H7 (cell line): ENCODE data around the gene ADAM30. TPM values are rescaled to one million over a fixed set of nuclear protein-coding genes. Genes with fewer than 3 reads are reported as not detected.

Experiments used
- DNase-seq: peaks from one replicate; pipeline ENCODE4 v3.0.0; 2012
- H3K27me3 ChIP-seq: 2 replicates; pipeline ENCODE4 v1.6.0; 2011; ENCODE audit warnings: mild to moderate bottlenecking, low read length; ENCODE audit not compliant: control insufficient read depth, insufficient read depth
- H3K36me3 ChIP-seq: replicated peaks from 2 replicates; pipeline ENCODE4 v1.5.1; 2011; ENCODE audit warnings: low read length; ENCODE audit not compliant: control insufficient read depth, insufficient read depth
- H3K4me3 ChIP-seq: 2 replicates; pipeline ENCODE4 v1.5.1; 2011; ENCODE audit warnings: low read depth, mild to moderate bottlenecking, control low read depth, low read length, moderate library complexity; ENCODE audit not compliant: insufficient read depth
- total RNA-seq: library from RNA; depleted of rRNA; stranded (reverse); fragments of >200 nt; shearing (Covaris generic); gene quantifications from 2 replicates; pipeline ENCODE4 v1.2.3, GENCODE V29; 2014; rRNA removed

The ADAM30 gene
- not detected in 2 replicates for total RNA-seq

DNA sequence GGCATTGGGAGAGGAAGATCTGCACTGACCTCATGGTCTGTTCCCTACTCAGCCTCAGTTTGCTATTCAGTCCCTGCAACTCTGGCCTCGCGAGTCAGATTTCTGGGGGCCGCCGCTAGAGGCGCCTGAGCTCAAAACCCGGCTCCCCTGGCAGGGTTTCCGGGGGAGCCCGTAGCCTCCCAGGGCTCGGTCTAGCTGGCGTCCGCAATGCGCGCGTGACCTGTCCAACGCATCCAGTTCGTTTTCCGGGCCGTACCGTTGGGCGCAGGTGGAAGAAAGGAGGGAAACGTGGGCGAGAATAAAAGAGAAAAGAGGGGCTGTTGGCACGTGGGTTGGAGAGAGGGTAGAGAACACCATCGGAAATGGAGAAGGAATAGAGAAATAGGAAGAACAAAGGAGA is at the start of gene ADAM30:
ADAM30 (minus strand) TSS at position 213 of the 400 bp plus-strand sequence; CDS start at position 34, 179 bp downstream.
- no peaks in the 10 kb centered on the region for H3K36me3 ChIP-seq
- H3K27me3 ChIP-seq = no peaks in the 10 kb centered on the region
- no peak within 1 kb of the TSS for H3K4me3 ChIP-seq
- DNase-seq = peak; percentile 81

DNA sequence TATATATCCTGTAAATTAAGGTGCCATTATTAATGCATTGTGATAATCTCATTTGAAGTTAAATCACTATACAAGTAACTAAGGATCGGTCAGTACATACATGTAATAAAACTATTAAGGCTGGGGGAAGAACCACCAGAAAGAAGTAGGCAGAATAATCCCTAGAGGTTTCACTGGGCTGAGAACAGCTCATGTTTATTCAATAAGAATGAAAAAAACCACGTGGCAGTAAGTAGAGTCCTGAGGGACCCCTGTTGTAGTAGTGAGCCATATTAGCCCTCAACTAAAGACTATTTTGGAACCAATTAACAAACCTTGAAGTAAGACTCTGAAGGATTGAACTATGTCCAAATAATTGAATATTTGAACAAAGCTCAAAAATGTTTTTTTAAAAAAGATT is 46.9 kb upstream of the ADAM30 start:
- DNase-seq = no peak
- H3K27me3 ChIP-seq = no peaks in the 10 kb centered on the region
- peaks cover under 1% of the 10 kb centered on the region; the same call in 1 of the 2 replicates for H3K36me3 ChIP-seq

DNA sequence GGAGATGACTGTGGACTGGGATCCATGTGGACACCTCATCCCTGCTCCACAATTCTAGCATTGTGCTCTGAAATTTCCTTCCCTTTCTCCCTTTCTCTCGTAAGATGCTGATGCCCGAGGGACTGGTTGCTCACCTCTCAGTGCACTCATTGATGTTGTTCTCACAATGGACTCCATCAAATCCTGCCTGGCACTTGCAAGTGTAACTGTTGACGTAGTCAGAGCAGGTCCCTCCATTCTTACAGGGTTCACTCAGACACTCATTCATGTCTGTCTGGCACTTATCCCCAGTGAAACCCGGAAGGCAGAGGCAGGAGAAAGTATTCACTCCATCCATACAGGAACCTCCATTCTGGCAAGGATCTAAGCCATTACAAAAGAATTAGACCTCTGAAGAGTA is 45.1 kb upstream of the ADAM30 start:
- Histone ChIP-seq H3K36me3 (no peaks in the 10 kb centered on the region; the same call in 1 of the 2 replicates), H3K4me3 (no peak overlapping the region), H3K27me3 (no peaks in the 10 kb centered on the region)
- DNase-seq = no peak

More for the DNA sequence above, 46.9 kb upstream of the ADAM30 start:
- no peak overlapping the region for H3K4me3 ChIP-seq

DNA sequence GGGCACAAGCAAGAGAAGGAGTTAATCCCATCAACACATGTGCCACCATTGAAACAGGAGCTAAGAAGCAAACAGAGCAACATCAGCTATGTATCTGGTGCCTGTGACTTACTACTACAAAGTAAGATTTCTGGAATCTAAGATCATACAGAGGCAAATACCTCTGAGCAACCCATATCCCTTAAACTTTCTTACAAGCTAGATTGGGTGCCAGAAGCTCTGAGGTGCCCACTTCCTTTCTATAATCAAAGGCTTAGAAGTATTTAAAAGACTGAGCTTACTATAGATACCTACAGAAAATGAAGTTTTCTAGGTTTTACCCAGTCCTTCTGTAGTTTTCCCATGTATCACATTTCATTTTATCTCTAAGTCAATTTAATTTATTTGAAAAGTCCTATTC is 44.4 kb upstream of the ADAM30 start:
- Histone ChIP-seq H3K4me3 (no peak overlapping the region), H3K27me3 (no peaks in the 10 kb centered on the region), H3K36me3 (peaks cover 1% of the 10 kb centered on the region)
- DNase-seq = no peak

DNA sequence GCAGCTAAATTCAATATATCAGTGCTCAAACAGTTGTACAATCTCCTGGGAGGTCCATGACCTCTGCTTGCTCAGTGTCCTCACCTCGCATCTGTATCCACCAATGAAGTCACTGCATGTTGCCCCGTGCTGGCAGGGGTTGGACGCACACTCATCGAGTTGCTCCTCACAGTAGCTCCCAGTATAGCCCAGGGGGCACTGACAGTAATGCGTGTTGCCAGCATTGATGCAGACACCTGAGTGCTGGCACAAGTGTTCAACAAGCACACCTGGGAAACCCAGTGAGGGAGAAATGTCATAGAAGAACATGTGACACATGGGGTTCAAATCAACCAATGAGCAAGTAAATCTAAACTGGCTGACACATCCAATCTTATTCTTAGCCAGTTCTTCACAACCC is 40.9 kb upstream of the ADAM30 start:
- no peak for DNase-seq
- Histone ChIP-seq H3K4me3 (no peak overlapping the region), H3K36me3 (peaks cover 1% of the 10 kb centered on the region), H3K27me3 (no peaks in the 10 kb centered on the region)

DNA sequence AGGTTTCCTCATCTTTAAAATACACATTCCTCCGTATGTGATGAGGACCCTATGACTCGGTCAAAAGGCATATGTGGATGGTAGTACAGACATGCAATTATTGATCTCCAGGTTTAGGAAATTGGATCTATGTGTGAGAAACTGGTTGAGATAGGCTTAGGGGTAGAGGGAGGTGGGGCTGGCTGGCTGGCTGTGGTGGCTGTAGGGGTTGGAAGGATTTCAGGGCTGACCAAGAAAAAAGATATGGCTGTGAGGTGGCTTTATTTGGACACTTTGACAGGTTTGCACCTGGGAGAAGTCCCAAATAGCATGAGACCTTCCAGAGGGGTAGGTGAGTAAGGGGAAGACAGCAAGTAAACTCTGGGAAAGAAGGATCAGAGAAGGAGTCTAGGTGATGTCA is 39.6 kb upstream of the ADAM30 start:
- H3K27me3 ChIP-seq = no peaks in the 10 kb centered on the region
- H3K36me3 ChIP-seq = peaks cover 1% of the 10 kb centered on the region
- DNase-seq = no peak
- H3K4me3 ChIP-seq = no peak overlapping the region

DNA sequence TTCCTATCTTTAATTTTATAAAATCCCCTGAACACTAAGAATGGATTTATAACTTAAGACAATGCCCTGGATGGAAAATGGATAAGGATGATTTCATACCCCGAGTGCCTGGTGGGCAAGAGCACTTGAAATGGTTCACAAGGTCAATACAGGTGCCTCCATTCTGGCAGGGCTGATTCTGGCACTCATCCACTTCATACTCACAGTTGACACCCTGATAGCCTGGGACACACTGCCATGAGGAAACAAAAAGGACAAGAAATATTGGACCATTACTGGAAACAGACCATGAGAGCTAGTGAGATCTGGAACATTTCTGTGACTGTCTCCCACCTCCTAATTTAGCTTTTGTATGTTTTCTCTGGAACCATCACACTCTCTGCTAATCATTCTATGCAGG is 39.1 kb upstream of the ADAM30 start:
- peaks cover 1% of the 10 kb centered on the region for H3K36me3 ChIP-seq
- no peaks in the 10 kb centered on the region for H3K27me3 ChIP-seq
- DNase-seq = no peak
- no peak overlapping the region for H3K4me3 ChIP-seq

DNA sequence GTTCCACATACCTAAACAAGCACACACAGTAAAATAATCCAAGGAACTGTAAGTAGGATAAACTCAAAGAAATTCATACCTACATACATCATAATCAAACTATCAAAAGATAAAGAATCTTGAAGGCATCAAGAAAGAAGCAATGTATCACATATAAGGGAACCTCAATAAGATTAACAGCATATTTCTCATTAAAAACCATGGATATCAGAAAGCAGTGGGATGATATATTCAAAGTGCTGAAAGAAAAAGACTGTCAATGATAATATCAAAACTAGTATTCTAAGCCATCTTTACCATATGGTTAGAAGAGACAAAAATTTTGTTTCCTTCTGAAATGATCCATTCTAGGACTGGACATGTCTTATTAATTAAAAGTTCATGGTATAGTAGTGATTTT is 37.1 kb upstream of the ADAM30 start:
- peaks cover 1% of the 10 kb centered on the region for H3K36me3 ChIP-seq
- no peak overlapping the region for H3K4me3 ChIP-seq
- H3K27me3 ChIP-seq = no peaks in the 10 kb centered on the region
- no peak for DNase-seq

DNA sequence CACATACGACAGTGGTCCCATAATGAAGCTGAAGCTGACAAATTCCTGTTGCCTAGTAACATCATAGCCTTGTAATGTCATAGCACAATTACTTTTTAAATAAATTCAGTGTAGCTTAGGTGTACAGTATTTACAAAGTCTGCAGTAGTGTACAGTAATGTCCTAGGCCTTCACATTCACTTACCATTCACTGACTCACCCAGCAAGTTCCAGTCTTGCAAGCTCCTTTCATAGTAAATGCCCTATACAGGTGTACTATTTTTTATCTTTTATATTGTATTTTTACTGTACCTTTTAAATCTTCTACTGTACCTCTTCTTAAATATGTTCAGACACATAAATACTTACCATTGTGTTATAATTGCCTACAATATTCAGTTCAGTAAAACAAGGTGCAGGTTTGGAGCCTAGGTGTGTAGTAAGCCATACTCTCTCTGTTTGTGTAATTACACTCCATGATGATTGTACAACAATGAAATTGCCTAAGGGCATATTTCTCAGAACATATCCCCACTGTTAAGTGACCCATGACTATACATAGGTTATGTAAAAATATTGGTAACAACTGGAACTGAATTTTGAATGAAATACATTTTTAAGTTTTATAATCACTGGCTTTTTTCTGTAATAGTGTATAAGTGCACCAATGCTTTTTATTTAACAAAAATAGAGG is 33.5 kb upstream of the ADAM30 start:
- DNase-seq = no peak
- Histone ChIP-seq H3K27me3 (no peaks in the 10 kb centered on the region), H3K36me3 (peaks cover 5% of the 10 kb centered on the region), H3K4me3 (no peak overlapping the region)

DNA sequence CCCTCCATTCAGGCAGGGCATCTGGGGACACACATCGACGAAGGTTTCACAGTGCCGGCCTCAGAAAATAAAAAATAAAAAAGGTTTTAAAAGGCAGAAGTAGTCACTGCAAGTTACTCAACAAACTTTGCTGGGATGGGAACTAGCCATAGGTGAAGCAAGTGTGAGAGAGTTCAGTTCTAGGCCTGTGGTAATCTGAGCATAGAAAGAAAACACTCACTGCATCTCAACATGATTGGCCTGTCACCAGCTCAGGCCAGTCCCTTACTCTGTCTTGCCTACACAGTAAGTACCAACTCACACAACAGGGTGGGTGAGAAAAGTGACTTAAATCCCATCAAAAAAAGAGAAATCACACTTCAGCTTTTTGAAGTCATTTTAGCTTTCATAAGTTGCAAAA is 30.2 kb upstream of the ADAM30 start:
- Histone ChIP-seq H3K36me3 (peaks cover 10% of the 10 kb centered on the region), H3K4me3 (no peak overlapping the region), H3K27me3 (no peaks in the 10 kb centered on the region)
- DNase-seq = no peak

DNA sequence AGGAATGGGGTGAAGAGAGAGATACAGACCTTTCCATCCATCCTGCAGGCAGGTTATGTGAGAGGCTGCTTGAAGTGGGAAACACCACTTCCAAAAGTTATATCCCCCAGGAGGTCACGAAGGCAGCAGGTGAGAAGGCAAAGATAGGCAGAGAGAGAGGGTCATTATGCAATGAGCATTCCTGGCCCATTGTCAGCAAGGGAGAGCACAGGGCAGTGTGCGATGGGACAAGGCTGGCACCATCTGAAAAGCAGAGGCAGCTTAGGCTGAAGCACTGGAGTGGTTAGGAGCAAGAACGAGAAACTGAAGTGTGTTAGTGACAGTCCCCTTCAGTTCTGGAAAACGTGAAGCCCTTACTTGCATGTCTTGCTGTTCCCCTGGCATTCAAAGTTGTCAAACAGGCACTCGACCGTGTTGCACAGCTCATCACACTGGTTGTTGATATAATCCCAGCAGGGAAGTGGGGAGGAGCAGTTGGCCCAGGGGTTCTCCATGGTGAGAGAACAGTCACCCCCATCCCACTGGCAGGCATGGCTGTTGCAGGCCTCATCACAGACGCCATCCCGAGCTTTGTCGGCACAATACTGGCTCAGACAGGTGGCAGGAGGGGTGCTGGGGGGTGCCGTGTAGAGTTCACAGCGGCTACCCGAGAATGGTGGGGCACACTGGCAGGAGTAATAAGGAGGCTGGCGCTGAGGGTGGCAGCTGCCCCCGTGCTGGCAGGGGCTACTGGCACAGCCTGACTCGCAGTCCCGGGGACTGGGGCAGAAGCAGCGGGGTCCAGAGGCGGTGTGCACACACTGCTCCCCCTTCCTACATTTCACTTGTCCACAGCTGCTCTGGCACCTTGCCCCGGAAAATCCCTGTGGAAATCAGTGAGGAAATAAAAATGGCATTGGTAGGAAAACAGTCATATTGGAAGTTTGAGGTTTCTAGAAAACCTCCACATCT is 28.9 kb upstream of the ADAM30 start:
- Histone ChIP-seq H3K27me3 (no peaks in the 10 kb centered on the region), H3K4me3 (no peak overlapping the region), H3K36me3 (peaks cover 10% of the 10 kb centered on the region)
- DNase-seq = no peak

DNA sequence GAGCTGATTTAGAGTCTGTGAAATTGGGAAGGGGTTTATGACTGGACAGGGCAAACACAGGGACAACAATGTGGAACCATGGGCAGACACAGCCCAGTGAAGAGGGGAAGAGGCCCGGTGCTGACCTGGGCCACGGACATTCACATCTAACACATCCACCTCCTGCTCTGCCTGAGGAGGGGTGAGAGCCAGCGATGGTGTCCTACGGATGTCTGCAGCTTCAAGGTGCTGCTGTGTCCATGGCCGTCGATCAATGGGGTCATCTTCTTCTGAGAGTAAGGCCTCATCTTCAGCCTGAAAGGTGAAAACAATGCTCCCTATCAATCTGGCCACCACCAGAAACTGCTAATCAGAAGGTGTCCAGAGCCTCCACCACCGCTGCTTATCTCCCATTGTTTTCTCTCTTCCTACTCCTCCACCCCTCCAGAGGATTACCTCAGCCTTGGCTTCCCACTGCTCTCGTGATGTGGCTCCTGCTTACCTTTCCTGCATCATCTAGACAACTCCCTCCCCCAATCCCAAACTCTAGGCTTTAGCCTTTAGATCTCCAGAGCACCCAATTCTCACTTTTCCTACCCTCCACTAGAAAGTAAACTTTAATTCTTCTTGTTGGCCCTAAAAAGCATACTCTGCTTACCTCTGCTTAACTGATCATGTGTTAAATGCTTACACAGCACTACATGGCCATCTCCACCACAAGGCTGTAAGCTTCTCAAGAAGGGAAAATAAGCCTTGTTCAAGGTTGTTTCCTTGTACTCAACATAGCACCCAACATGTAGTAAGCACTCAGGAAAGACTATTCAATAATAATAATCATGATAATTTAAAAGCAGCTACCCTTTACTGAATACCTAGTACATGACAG is 24.0 kb upstream of the ADAM30 start:
- H3K4me3 ChIP-seq = no peak overlapping the region
- DNase-seq = no peak
- H3K36me3 ChIP-seq = peaks cover 22% of the 10 kb centered on the region
- no peaks in the 10 kb centered on the region for H3K27me3 ChIP-seq

DNA sequence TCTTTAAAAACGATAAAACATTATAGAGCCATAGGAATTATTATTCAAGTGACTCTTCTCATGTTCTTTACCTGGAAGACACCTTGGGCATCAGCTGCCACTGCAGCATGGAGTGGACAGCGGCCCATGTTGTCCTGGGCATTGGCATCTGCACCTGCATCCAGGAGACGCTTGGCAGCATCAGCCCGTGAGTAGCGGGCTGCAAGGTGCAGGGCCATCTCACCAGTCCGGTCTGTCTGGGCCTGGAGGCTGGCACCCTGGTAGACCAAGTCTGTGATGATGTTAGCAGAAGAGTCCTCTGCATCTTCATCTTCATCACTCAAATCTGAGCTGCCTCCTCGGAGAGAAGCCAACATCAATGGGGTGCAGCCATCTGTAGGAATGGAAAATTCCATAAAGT is 22.9 kb upstream of the ADAM30 start:
- Histone ChIP-seq H3K36me3 (peaks cover 21% of the 10 kb centered on the region), H3K27me3 (no peaks in the 10 kb centered on the region), H3K4me3 (no peak overlapping the region)
- DNase-seq = no peak

DNA sequence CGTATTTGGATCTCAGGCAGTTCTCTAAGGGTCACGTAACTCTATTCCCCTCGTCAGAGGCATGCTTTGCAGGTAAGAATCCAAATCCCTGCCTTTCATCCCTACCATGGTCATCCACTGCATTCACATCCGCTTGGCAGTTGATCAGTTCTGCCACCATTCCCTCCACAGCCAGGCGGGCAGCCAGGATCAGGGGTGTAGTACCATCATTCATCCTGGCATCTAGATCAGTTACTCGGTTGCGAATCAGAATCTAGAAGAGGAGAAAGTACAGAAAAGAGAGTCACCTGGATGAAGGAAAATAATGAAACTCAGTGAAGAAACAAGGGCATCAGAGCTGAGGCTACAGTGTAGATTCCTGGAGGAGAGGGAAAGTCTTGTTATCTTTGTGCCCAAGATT is 22.0 kb upstream of the ADAM30 start:
- DNase-seq = no peak
- no peak overlapping the region for H3K4me3 ChIP-seq
- no peaks in the 10 kb centered on the region for H3K27me3 ChIP-seq
- H3K36me3 ChIP-seq = peaks cover 21% of the 10 kb centered on the region
